GM23248 (cell line): Measurements from ENCODE around the gene LSM14B.

Experiments
- EZH2 ChIP-seq: fragments of 200-600 bp; sonication (generic); IDR thresholded peaks from 2 replicates; pipeline ENCODE4 v1.6.1; 2018; ENCODE audit warnings: antibody characterized with exemption, mild to moderate bottlenecking; ENCODE audit not compliant: insufficient read depth, poor library complexity, severe bottlenecking
- EZH2phosphoT487 ChIP-seq: fragments of 200-600 bp; sonication (generic); IDR thresholded peaks from 2 replicates; pipeline ENCODE4 v1.6.1; 2018; ENCODE audit warnings: antibody characterized with exemption, moderate library complexity, mild to moderate bottlenecking, low read depth; ENCODE audit not compliant: insufficient read depth

GRCh38 chr20:62131560-62132320 is 9.5 kb downstream of the LSM14B start:
- no peak for TF ChIP-seq EZH2
- no peak for TF ChIP-seq EZH2phosphoT487
